Measurements from ENCODE around the gene MAGI2.

- TF ChIP-seq POLR2A (IDR thresholded peaks at IDR 0.05; ENCODE audit: low read depth, low read length) (no peak), TAF1 (IDR thresholded peaks at IDR 0.05; ENCODE audit: low read depth, low read length) (no peak), PAX5 (IDR thresholded peaks at IDR 0.05; ENCODE audit: insufficient read depth, low read length, severe bottlenecking) (no peak), POLR2AphosphoS5 (IDR thresholded peaks at IDR 0.05; ENCODE audit: low read depth, low read length) (no peak)
These were observed 99.6 kb downstream of the MAGI2 start for GRCh38 chr7:79353720-79354468.

Measured in GM12891 (cell line).